Left ventricle myocardium inferior (tissue), 1 donor: ENCODE results near the gene THRSP. TPM values are rescaled to one million over a fixed set of nuclear protein-coding genes. Genes with fewer than 3 reads are reported as not detected.
A peak's percentile ranks its signal among the peaks of the same experiment; 100 is the strongest.

Experiments used
- DNase-seq: peaks from one replicate; pipeline ENCODE4 v3.0.0-alpha.2; 2020
- H3K27ac ChIP-seq: fragments of 200-600 bp; replicated peaks from 2 replicates; pipeline ENCODE4 v1.8.0; 2021
- H3K27me3 ChIP-seq: fragments of 200-600 bp; 2 replicates; pipeline ENCODE4 v1.8.0; 2021; ENCODE audit warnings: low read depth
- H3K36me3 ChIP-seq: fragments of 200-600 bp; 2 replicates; pipeline ENCODE4 v1.8.0; 2021
- H3K4me1 ChIP-seq: fragments of 200-600 bp; 2 replicates; pipeline ENCODE4 v1.8.0; 2021
- H3K4me3 ChIP-seq: fragments of 200-600 bp; 2 replicates; pipeline ENCODE4 v1.8.0; 2021; ENCODE audit warnings: mild to moderate bottlenecking, moderate library complexity
- H3K9me3 ChIP-seq: fragments of 200-600 bp; replicated peaks from 2 replicates; pipeline ENCODE4 v1.8.0; 2021
- CTCF ChIP-seq: fragments of 200-600 bp; IDR thresholded peaks from 2 replicates; pipeline ENCODE4 v1.8.0; 2021; ENCODE audit warnings: antibody characterized with exemption, mild to moderate bottlenecking, borderline replicate concordance
- intact Hi-C: fragments of 100-400 bp; cut with micrococcal nuclease; formaldehyde crosslinking; loops from one replicate; pipeline ENCODE4 v1.11.0; 2022
- total RNA-seq: library from RNA; stranded (reverse); fragmentation: NEBNext Ultra II Directional; extraction: Animal tissue kit (Norgen Biotek cat#: 25700); gene quantifications from one replicate; pipeline ENCODE4 v1.2.1, GENCODE V29; 2021
- donor health status: DM: no; HTN: yes; CAD: no; lungs with severe emphysema.

Gene THRSP
- total RNA-seq, 1 donor from 2014 or later = 0.25 TPM

- Histone ChIP-seq H3K4me1 (peaks cover 14% of the 10 kb centered on the region), H3K9me3 (no peaks in the 10 kb centered on the region), H3K27me3 (no peaks in the 10 kb centered on the region), H3K4me3 (no peak overlapping the region), H3K27ac (no peak overlapping the region), H3K36me3 (no peaks in the 10 kb centered on the region)
- DNase-seq = no peak
- no peak for TF ChIP-seq CTCF
- intact Hi-C loops = no loop called here
These were observed 27.3 kb upstream of the THRSP start for GRCh38 chr11:78036313-78036712.

GRCh38 chr11:78037056-78037455, 26.6 kb upstream of the THRSP start:
- Histone ChIP-seq H3K4me1 (peaks cover 14% of the 10 kb centered on the region), H3K9me3 (no peaks in the 10 kb centered on the region), H3K36me3 (no peaks in the 10 kb centered on the region), H3K4me3 (no peak overlapping the region), H3K27ac (no peak overlapping the region), H3K27me3 (no peaks in the 10 kb centered on the region)
- intact Hi-C loops = no loop called here
- DNase-seq = no peak
- TF ChIP-seq CTCF = no peak

GRCh38 chr11:78037825-78038620, 25.6 kb upstream of the THRSP start:
- TF ChIP-seq CTCF = no peak
- H3K27ac ChIP-seq = no peak overlapping the region
- H3K4me1 ChIP-seq = peaks cover 14% of the 10 kb centered on the region
- no peaks in the 10 kb centered on the region for H3K36me3 ChIP-seq
- DNase-seq = no peak
- no peaks in the 10 kb centered on the region for H3K9me3 ChIP-seq
- no peaks in the 10 kb centered on the region for H3K27me3 ChIP-seq
- intact Hi-C loops = no loop called here
- no peak overlapping the region for H3K4me3 ChIP-seq

GRCh38 chr11:78038697-78039313, 24.9 kb upstream of the THRSP start:
- intact Hi-C loops = no loop called here
- Histone ChIP-seq H3K4me1 (peaks cover 14% of the 10 kb centered on the region), H3K27me3 (no peaks in the 10 kb centered on the region), H3K27ac (no peak overlapping the region), H3K36me3 (no peaks in the 10 kb centered on the region), H3K4me3 (no peak overlapping the region), H3K9me3 (no peaks in the 10 kb centered on the region)
- TF ChIP-seq CTCF = no peak
- DNase-seq = no peak

GRCh38 chr11:78039391-78039918, 24.2 kb upstream of the THRSP start:
- H3K4me3 ChIP-seq = no peak overlapping the region

More at GRCh38 chr11:78039391-78039918, 24.2 kb upstream of the THRSP start:
- no peaks in the 10 kb centered on the region for H3K27me3 ChIP-seq
- intact Hi-C loops = no loop called here
- no peak for DNase-seq
- TF ChIP-seq CTCF = no peak
- H3K27ac ChIP-seq = peak overlapping the region; percentile 71
- no peaks in the 10 kb centered on the region for H3K36me3 ChIP-seq
- H3K9me3 ChIP-seq = no peaks in the 10 kb centered on the region
- H3K4me1 ChIP-seq = peaks cover 14% of the 10 kb centered on the region
